ENCODE measurements around the gene STK32C.
"Not testable (repeated sequence)": the region's sequence is repeated elsewhere in the genome, so short reads cannot be mapped to it uniquely, and the experiment has no call there.

The STK32C gene

DNA sequence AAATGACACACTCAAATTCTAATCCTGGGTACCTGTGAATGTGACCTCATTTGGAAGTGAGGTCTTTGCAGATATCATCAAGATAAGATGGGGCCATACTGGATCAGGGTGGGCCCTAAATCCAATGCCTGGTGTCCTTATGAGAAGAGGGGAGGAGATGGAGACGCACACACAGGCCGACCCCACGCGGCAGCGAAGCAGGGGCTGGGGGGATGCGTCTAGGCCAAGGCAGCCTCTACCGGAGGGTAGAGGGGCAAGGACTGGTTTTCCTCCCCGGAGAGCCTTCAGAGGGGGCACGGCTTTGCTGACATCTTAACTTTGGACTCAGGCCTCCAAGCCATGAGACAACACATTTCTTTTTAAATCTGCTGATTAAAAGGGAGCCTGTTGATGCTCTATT, 87.7 kb downstream of the STK32C start:
- no peak for TF ChIP-seq CTCF (IDR thresholded peaks at IDR 0.05; ENCODE audit: extremely low read depth, insufficient read depth, missing control alignments)
- DNase-seq (ENCODE audit: low spot score), result no peak
- in situ Hi-C loops (cut with MboI; ENCODE audit: low pct_unique_long_range_greater_than_20kb, low sequenced_read_pairs, unreplicated experiment), result loop anchor here (10.0 to 25.0 kb wide), 2 partner anchors 125 to 417 kb away; no protein-coding TSS in a partner anchor

DNA sequence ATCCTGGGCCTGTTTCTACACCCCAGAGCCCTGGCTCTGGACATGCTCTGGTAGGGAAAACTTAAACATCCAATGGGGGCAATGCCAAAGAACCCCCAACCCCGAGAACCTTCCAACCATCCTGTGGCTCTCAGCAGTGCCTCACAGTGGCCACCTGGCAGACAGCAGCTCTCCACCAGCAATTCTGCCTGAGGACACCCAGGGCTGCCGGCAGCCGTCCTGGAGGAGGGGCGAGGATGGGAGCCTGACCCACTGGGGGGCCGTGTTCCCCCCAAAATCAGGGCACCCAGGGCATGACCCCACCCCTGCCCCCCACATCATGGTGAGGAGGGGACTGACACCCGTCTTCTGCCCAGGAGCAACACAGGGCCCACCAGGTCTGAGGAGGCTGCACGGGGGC, 88.3 kb downstream of the STK32C start:
- DNase-seq (ENCODE audit: low spot score), result no peak
- in situ Hi-C loops (cut with MboI; ENCODE audit: low pct_unique_long_range_greater_than_20kb, low sequenced_read_pairs, unreplicated experiment), result loop anchor here (25.0 kb wide), 1 partner anchor 418 kb away; no protein-coding TSS in a partner anchor
- TF ChIP-seq CTCF (IDR thresholded peaks at IDR 0.05; ENCODE audit: extremely low read depth, insufficient read depth, missing control alignments), result peak; percentile 22

GRCh38 chr10:132216441-132216840, 91.3 kb downstream of the STK32C start:
- in situ Hi-C loops (cut with MboI; ENCODE audit: low pct_unique_long_range_greater_than_20kb, low sequenced_read_pairs, unreplicated experiment), result loop anchor here (25.0 kb wide), 1 partner anchor 421 kb away; no protein-coding TSS in a partner anchor
- not testable (repeated sequence) for DNase-seq (ENCODE audit: low spot score)

GRCh38 chr10:132213917-132214316, 93.8 kb downstream of the STK32C start:
- in situ Hi-C loops (cut with MboI; ENCODE audit: low pct_unique_long_range_greater_than_20kb, low sequenced_read_pairs, unreplicated experiment), result loop anchor here (25.0 kb wide), 1 partner anchor 423 kb away; no protein-coding TSS in a partner anchor
- DNase-seq (ENCODE audit: low spot score), result no peak
- TF ChIP-seq CTCF (IDR thresholded peaks at IDR 0.05; ENCODE audit: extremely low read depth, insufficient read depth, missing control alignments), result no peak

GRCh38 chr10:132212816-132213215, 94.9 kb downstream of the STK32C start:
- no peak for TF ChIP-seq CTCF (IDR thresholded peaks at IDR 0.05; ENCODE audit: extremely low read depth, insufficient read depth, missing control alignments)
- DNase-seq (ENCODE audit: low spot score), result no peak
- in situ Hi-C loops (cut with MboI; ENCODE audit: low pct_unique_long_range_greater_than_20kb, low sequenced_read_pairs, unreplicated experiment), result loop anchor here (25.0 kb wide), 1 partner anchor 424 kb away; no protein-coding TSS in a partner anchor

- in situ Hi-C loops (cut with MboI; ENCODE audit: low pct_unique_long_range_greater_than_20kb, low sequenced_read_pairs, unreplicated experiment), result loop anchor here (25.0 kb wide), 1 partner anchor 426 kb away; no protein-coding TSS in a partner anchor
- no peak for TF ChIP-seq CTCF (IDR thresholded peaks at IDR 0.05; ENCODE audit: extremely low read depth, insufficient read depth, missing control alignments)
Measured at GRCh38 chr10:132211246-132211645, 96.5 kb downstream of the STK32C start.

GRCh38 chr10:132210766-132211165, 97.0 kb downstream of the STK32C start:
- in situ Hi-C loops (cut with MboI; ENCODE audit: low pct_unique_long_range_greater_than_20kb, low sequenced_read_pairs, unreplicated experiment), result loop anchor here (25.0 kb wide), 1 partner anchor 427 kb away; no protein-coding TSS in a partner anchor
- no peak for DNase-seq (ENCODE audit: low spot score)
- TF ChIP-seq CTCF (IDR thresholded peaks at IDR 0.05; ENCODE audit: extremely low read depth, insufficient read depth, missing control alignments), result no peak

More at GRCh38 chr10:132211246-132211645, 96.5 kb downstream of the STK32C start:
- DNase-seq (ENCODE audit: low spot score), result no peak

Data from GM13977 (cell line).